ENCODE results near the gene CSRP1.

DNA sequence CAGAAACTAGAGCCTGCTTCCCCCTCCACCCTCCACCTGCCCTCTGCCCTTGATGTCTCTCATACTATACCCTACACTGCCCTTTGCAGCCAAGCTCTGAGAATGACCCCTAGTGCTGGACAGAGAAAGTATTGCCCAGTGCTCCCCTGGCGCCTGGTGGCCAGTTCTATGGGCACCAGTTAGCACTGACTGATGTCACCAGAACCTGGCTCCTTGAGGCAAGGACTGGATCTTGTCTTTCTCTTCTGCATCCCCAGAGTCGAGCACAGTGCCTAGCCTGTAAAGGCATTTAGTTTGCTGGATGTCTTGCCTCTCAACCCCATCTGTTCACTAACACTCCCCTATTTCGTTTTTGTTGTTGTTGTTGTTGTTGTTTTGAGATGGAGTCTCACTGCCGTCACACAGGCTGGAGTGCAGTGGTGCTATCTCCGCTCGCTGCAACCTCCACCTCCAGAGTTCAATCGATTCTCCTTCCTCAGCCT is 43.8 kb downstream of the CSRP1 start:
- TF ChIP-seq, protein P1, sequence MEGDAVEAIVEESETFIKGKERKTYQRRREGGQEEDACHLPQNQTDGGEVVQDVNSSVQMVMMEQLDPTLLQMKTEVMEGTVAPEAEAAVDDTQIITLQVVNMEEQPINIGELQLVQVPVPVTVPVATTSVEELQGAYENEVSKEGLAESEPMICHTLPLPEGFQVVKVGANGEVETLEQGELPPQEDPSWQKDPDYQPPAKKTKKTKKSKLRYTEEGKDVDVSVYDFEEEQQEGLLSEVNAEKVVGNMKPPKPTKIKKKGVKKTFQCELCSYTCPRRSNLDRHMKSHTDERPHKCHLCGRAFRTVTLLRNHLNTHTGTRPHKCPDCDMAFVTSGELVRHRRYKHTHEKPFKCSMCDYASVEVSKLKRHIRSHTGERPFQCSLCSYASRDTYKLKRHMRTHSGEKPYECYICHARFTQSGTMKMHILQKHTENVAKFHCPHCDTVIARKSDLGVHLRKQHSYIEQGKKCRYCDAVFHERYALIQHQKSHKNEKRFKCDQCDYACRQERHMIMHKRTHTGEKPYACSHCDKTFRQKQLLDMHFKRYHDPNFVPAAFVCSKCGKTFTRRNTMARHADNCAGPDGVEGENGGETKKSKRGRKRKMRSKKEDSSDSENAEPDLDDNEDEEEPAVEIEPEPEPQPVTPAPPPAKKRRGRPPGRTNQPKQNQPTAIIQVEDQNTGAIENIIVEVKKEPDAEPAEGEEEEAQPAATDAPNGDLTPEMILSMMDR (conservative IDR thresholded peaks at IDR 0.05; ENCODE audit: low read length): no peak
- TF ChIP-seq EZH2phosphoT487 (IDR thresholded peaks at IDR 0.05; ENCODE audit: borderline replicate concordance, low read depth, low read length): no peak
